ENCODE measurements around the gene DMRTA1.
"Not testable (repeated sequence)": the region's sequence is repeated elsewhere in the genome, so short reads cannot be mapped to it uniquely, and the experiment has no call there.

DNA sequence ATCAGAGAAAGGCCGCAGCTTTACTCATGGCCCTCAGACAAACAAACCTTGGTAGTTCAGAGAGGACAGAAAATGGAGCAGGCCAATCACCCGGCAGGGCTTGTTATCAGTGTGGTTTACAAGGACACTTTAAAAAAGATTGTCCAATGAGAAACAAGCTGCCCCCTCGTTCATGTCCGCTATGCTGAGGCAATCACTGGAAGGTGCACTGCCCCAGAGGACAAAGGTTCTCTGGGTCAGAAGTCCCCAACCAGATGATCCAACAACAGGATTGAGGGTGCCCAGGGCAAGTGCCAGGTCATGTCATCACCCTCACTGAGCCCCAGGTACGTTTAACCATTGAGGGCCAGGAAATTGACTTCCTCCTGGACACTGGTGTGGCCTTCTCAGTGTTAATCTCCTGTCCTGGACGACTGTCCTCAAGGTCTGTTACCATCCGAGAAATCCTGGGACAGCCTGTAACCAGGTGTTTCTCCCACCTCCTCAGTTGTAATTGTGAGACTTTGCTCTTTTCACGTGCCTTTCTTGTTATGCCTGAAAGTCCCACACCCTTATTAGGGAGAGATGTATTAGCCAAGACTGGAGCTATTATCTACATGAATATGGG is 9.1 kb upstream of the DMRTA1 start:
- TF ChIP-seq, protein P1, sequence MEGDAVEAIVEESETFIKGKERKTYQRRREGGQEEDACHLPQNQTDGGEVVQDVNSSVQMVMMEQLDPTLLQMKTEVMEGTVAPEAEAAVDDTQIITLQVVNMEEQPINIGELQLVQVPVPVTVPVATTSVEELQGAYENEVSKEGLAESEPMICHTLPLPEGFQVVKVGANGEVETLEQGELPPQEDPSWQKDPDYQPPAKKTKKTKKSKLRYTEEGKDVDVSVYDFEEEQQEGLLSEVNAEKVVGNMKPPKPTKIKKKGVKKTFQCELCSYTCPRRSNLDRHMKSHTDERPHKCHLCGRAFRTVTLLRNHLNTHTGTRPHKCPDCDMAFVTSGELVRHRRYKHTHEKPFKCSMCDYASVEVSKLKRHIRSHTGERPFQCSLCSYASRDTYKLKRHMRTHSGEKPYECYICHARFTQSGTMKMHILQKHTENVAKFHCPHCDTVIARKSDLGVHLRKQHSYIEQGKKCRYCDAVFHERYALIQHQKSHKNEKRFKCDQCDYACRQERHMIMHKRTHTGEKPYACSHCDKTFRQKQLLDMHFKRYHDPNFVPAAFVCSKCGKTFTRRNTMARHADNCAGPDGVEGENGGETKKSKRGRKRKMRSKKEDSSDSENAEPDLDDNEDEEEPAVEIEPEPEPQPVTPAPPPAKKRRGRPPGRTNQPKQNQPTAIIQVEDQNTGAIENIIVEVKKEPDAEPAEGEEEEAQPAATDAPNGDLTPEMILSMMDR (conservative IDR thresholded peaks at IDR 0.05; ENCODE audit: low read depth, low read length): not testable (repeated sequence)
- TF ChIP-seq EZH2 (IDR thresholded peaks at IDR 0.05; ENCODE audit: low read length, unreplicated experiment); EZH2phosphoT487 (IDR thresholded peaks at IDR 0.05; ENCODE audit: borderline replicate concordance, low read length): not testable (repeated sequence)

Measured in PC-3 (cell line).